ENCODE measurements around the gene TMEM154.

GRCh38 chr4:152652102-152652501 lies 27.7 kb downstream of the TMEM154 start:
- TF ChIP-seq BACH2 (CRISPR knock-in tag; IDR thresholded peaks at IDR 0.05; ENCODE audit: borderline replicate concordance): no peak
- TF ChIP-seq OSR1 (CRISPR knock-in tag; IDR thresholded peaks at IDR 0.05): no peak
- no peak for TF ChIP-seq PATZ1 (CRISPR knock-in tag; IDR thresholded peaks at IDR 0.05; ENCODE audit: borderline replicate concordance)
- TF ChIP-seq CSRNP3 (CRISPR knock-in tag; IDR thresholded peaks at IDR 0.05): no peak
